Dedifferentiated amniotic fluid mesenchymal stem cell (primary cell): Measurements from ENCODE around the gene GSTO1.
A peak's percentile ranks its signal among the peaks of the same experiment; 100 is the strongest.

Source experiments
- DNase-seq: peaks from one replicate; pipeline ENCODE4 v3.0.0-alpha.2; 2016; ENCODE audit errors: extremely low spot score

GSTO1 gene

DNA sequence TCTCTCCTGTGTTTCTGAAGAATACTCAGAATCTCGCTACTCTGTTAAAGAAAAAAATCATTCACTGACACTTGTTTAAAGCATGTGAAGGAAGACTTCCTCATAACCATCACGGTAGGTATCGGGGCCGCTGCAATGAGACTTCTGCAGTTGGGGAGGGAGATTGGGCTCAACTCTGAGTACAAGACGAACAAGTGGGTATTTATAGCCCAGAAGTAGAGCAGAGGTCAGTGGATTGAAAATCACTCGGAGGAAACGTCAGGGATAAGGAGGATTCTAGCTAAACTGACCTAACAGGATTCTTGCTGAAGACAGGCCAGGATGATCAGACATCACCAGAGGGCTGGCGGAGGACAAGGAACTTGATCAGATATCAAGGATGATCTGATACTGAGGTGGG, 50.2 kb downstream of the GSTO1 start:
- no peak for DNase-seq

DNA sequence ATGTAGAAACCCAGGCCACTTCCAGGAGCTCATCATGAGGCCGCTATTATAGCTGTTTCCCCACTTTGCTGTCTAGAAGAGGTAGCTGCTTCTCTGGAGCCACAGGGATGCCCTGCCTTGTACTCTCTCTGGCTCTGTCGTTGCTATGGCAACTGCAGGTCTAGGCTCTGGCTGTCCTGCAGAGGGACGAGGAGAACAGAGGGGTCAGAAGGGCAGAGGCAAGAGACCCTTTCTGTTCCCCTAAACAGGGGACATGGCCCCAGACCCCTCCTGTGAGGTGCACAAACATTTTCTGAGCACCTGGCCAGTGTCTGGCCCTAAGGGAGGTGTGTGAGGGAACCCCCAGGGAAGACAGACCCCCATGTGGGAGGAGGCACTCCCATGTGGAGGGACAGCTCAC, 52.2 kb downstream of the GSTO1 start:
- no peak for DNase-seq

DNA sequence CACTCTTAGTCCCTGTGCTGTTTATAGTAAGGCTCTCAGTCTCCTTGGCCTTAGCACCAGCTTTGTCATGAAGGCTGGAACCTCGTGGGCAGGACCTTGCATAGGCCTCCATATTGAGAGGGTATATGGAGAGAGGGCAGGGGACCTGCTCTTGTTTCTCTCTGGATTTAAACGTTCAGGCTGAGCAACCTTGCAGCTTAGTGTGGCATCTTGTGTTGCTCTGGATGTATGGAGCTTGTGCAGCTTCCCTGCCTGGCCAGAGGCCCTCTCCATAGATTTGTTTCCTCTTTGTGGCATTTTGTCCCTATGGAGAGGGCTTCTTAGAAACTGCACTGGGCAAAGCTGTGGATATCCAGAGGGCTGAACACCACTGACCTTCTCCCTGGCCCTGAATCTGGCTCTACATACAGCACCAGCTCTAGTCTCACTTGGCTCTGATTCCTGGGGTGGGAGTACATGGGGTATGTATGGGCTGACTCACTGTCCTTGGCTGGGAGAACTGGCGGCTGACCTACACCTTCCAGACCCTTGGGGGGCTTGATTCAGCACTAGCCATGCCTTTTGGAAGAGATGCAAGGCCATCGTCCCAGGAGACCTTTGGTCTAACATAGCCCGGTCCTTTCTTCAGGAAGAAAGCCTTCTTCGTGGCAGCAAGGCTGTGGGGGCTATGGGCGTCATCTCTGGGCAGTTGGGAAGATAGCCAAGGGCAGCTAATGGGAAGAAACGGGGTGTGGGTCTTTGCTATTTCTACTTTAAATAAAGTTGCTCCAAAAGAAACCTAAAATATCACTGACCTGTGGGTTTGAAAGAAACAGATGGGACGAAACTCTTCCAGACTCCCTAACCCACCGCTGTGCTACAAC, 53.1 kb downstream of the GSTO1 start:
- no peak for DNase-seq

DNA sequence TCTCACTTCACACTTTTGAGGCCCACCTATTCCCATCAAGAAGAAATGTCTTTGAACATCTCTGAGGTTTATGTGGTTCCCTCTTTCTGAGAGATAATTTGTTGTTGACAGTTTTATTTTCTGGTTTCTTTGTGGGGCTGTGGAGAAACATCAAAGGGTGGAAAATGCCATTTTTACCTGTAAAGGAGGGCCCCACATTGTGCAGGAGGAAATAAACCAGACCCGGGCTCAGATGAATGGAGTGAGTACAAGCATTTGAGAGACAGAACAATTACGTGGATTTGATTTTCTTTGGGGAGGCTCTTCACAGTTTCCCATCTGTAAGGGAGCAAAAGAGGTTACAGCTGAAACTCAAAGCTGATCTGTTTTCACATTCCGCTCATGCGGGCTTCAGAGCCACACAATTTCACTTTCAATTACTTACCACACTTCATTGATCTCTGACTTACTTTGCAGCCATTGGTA, 53.8 kb downstream of the GSTO1 start:
- DNase-seq: no peak

DNA sequence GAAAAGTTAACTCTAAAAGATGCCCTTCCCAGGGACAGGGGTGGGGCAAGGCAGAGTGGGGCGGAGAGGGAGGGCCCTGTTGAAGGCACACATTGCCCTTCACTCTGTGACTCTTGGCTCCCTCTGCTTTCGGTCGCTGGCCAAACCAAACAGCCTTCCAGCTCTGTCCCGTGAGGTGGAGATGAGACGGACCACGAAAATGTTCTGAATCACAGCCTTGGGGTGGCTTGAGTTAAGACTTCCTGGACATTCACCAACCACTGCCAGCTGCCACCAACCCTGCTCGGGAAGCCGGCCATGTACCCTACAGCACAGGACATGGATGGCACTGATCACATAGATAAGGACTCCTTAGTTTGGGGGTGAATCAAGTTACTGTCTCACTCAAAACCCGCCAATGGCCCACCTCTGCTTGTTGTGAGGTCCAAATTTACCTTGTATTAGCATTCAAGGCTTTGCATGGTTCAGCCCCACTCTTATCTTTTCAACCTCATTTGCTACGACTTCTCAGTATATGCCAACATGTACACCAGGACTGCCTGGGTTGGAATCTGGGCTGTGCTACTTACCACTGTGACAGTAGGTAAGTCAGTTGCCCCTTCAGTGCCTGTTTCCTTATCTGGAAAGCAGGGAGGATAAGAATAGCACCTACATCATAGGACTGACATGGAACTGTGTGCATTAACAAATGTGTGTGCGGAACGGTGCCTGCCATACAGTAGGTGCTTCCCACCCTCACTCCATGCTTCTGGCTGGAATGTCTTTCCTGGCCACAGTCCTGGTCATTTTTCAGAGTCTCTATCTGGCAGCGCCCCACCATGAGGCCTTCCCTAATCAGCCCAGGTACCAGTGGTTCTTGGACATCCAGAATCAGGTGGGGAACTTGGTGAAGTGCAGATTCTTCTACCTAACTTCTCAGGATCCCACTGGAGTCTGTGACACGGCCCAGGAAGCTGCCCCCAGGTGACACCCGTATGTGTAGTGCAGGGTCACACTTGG, 55.6 kb downstream of the GSTO1 start:
- DNase-seq: peak; percentile 81

DNA sequence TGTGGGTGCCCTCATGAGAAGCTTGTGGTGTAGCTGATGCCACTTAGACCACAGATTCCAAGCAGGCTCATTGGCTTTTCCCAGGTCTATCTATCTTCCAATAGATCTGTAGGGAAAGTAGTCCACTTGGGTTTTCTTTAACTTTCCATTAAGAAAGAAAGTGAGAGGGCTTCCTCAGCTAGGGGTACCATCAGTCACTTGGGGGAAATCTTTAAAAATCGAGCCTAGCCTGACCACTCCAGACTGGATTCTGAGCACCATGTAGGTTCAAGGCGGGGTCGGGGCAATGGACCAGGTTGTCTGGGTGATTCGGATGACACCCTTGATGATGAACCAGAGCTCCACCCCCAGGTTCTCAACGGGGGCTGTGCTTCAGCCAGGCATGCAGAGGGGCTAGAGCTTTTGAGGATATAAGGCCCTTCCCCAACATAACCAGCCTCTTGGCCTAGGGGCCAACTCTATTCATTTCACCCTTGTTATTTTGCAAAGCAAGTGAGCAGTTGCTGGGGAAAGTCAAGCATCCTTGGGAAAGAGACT, 56.6 kb downstream of the GSTO1 start:
- no peak for DNase-seq

DNA sequence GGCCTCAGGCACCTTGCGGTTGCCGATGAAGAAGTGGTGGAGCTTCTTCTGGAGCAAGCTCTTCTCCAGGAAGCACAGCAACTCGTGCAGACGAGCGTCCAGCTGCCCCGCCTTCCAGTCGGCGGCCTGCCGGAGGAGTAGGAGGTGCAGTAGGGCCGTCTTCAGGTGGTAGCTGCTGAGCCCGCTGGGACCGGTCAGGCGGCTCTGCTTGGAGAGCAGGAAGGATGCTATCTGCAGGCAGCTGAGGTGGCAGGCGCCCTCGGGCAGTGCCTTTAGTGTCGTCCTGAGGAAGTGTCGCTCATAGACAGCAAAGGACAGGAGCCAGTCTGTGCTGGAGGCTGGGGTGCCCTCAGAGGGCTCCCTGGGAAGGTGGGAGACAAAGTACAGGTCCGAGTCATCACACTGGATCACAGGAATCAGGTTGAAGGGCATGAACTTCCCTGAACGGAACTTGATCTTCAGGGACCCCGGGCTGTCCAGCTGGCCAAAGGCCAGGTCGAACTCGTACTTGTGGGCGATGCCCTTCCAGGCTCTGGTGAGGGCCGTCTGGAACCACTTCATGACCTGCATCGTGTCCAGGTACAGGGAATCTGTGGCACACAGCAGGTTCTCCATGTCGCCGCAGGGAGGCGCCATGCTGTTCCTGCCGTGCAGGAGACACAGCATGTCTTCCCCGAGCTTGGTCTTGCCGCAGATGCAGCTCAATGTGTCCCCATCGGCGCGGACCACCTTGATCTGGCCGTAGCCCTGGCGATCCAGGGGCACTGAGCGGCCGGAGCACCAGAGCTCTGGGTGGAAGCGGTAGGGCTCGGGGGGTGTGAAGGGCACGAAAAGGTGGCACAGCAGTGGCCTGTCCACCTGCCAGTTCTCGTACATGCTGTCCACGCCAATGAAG, 60.1 kb downstream of the GSTO1 start:
- no peak for DNase-seq

DNA sequence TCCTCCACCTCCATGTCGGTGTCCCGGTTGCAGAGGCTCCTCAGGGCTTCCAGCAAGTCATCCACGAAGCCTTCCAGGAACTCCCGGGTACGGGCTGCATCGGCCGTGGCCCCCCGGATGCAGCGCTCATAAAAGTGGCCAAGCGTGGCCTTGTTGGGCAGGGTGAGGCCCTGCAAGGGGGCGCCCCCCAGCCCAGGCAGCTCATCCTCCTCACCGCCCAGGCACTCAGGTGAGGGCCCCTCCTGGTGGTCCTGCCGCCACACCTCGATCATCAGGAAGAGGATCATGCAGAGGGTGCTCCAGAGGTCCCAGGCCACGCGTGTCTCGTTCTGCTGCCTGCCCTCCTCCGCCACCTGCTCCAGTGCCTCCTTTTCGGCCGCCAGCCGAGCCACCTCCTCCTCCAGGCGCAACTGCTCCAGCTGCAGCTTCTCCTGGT, 60.8 kb downstream of the GSTO1 start:
- no peak for DNase-seq

DNA sequence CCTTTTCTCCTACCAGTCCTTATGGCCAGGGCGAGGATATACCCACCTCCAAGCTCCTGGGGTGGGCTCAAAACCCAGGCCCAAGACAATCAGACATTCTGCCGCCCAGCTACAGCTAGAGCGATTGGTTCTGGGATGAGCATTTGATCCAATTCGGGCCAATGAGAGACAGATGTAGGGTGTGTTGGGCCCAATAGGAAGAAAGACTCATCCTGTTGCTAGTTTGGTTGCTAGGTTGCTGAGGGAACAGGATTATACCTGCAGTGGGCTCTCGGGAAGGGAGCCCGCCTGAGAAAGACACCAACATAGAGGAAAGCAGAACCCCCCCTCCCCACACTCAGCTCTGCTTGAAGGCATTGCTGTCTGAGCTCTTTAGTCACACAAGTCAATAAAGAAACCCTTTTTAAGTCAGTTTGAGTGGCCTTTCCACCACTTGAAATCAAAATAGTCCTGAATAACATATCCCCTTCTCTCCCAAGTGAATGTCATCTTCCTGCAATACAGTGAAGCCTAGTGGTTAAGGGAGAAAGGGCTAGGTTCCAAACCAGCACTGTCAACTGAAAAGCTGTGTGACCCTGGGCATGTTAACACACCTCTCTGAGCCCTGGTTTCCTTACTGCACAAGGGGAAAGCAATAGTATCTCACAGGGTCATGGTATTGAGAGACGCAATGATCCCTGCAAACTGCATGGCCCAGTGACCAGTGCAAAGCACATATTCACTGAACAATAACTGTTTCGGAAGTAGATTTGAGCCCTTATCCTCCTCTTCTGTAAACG, 61.8 kb downstream of the GSTO1 start:
- DNase-seq: no peak
